K562 (cell line): ENCODE results near the gene ARRB2. TPM values are rescaled to one million over a fixed set of nuclear protein-coding genes. Genes with fewer than 3 reads are reported as not detected.

Source experiments
- ATAC-seq: fragments of 200-7000 bp; cut with Tn5 transposase; 3 replicates; pipeline ENCODE4 v1.9.1; 2020; ENCODE audit warnings: moderate library complexity
- BruUV-seq: library from RNA; stranded (reverse); fragments of 400-500 nt; replicated peaks from 2 replicates; lab custom pipeline; 2021; lab: Mats Ljungman, UMichigan
- CTCF ChIA-PET: fragments of 300-600 bp; formaldehyde crosslinking; extraction: SDS; loops from one replicate; lab custom pipeline; 2021; ENCODE audit warnings: low intra/inter-chr PET ratio; lab: Yijun Ruan, JAX
- POLR2A ChIA-PET: fragments of 300-600, 350-650 bp; sonication (Branson Sonifier 250); formaldehyde crosslinking; extraction: SDS; loops from one replicate; lab custom pipeline; 2021; ENCODE audit warnings: antibody characterized with exemption, inconsistent platforms; lab: Yijun Ruan, JAX
- DNase-seq, 4 experiments: peaks; one replicate each; pipeline versions ENCODE4 v3.0.0 to v3.0.0-alpha.2; 2011 to 2018; ENCODE audit warnings: low spot score in 3 of 4, mixed read lengths in 3 of 4; ENCODE audit errors: extremely low read depth in 1 of 4
- FAIRE-seq: peaks from 2 replicates; lab custom pipeline; 2011; peaks lifted over from hg19 to GRCh38; lab: Jason Lieb, UNC
- H2AFZ ChIP-seq: 2 replicates; pipeline ENCODE4 v1.6.0; 2011; ENCODE audit warnings: low read depth, low read length, control low read depth, inconsistent platforms
- H3K27ac ChIP-seq: fragments of 200-600 bp; 3 replicates; pipeline ENCODE4 v1.8.0; 2011; ENCODE audit warnings: low read depth, mild to moderate bottlenecking, control low read depth, inconsistent platforms, low read length, moderate library complexity, mixed read lengths; ENCODE audit errors: extremely low read depth
- H3K27me3 ChIP-seq, 2 experiments: fragments of 300-600 bp in 1 of 2; 2 replicates in 1 of 2; 3 replicates in 1 of 2; pipeline versions ENCODE4 v1.6.0 to v1.8.0; 2011; ENCODE audit warnings: inconsistent platforms in 2 of 2, low read length in 2 of 2, mild to moderate bottlenecking in 1 of 2, mixed read lengths in 1 of 2, moderate library complexity in 1 of 2; ENCODE audit not compliant: control insufficient read depth in 2 of 2, insufficient read depth in 2 of 2
- H3K36me3 ChIP-seq: fragments of 300-600 bp; 3 replicates; pipeline ENCODE4 v1.8.0; 2011; ENCODE audit warnings: mild to moderate bottlenecking, low read length, inconsistent platforms; ENCODE audit not compliant: control insufficient read depth, insufficient read depth
- H3K4me1 ChIP-seq, 2 experiments: fragments of 200-600 bp in 1 of 2; replicated peaks in 1 of 2; 2 replicates in 1 of 2; 3 replicates in 1 of 2; pipeline versions ENCODE4 v1.5.1 to v1.8.0; 2011; ENCODE audit warnings: inconsistent platforms in 2 of 2, low read length in 2 of 2, mild to moderate bottlenecking in 1 of 2, mixed read lengths in 1 of 2, moderate library complexity in 1 of 2; ENCODE audit not compliant: control insufficient read depth in 2 of 2, insufficient read depth in 2 of 2
- H3K4me2 ChIP-seq: 2 replicates; pipeline ENCODE4 v1.6.1; 2011; ENCODE audit warnings: low read length, control low read depth, inconsistent platforms, mixed read lengths; ENCODE audit not compliant: insufficient read depth
- H3K4me3 ChIP-seq: fragments of 200-600 bp; sonication (generic), shearing (Covaris generic); 2 replicates; pipeline ENCODE4 v1.5.1; 2016; ENCODE audit warnings: control low read depth, inconsistent platforms
- H3K79me2 ChIP-seq: fragments of 200-600 bp; 3 replicates; pipeline ENCODE4 v1.8.0; 2011; ENCODE audit warnings: low read length, inconsistent platforms; ENCODE audit not compliant: control insufficient read depth, insufficient read depth
- H3K9ac ChIP-seq, 2 experiments: 2 replicates each; pipeline versions ENCODE4 v1.6.0 to v1.6.1; 2011; ENCODE audit warnings: low read depth in 2 of 2, low read length in 2 of 2, control low read depth in 1 of 2, inconsistent platforms in 1 of 2, mild to moderate bottlenecking in 1 of 2, mixed read lengths in 1 of 2; ENCODE audit not compliant: insufficient read depth in 1 of 2
- H3K9me1 ChIP-seq: one replicate; pipeline ENCODE4 v1.6.0; 2011; ENCODE audit warnings: inconsistent platforms, mild to moderate bottlenecking, low read length, moderate library complexity; ENCODE audit not compliant: control insufficient read depth, insufficient read depth
- H3K9me3 ChIP-seq: replicated peaks from 2 replicates; pipeline ENCODE4 v1.5.1; 2011; ENCODE audit warnings: low read depth, low read length, inconsistent platforms; ENCODE audit not compliant: control insufficient read depth, insufficient read depth
- H4K20me1 ChIP-seq: replicated peaks from 2 replicates; pipeline ENCODE4 v1.6.1; 2011; ENCODE audit warnings: low read length, inconsistent platforms, mixed read lengths; ENCODE audit not compliant: control insufficient read depth, insufficient read depth
- HMG20A ChIP-seq: fragments of 450-650 bp; formaldehyde crosslinking; conservative IDR thresholded peaks from 2 replicates; pipeline ENCODE4 v1.4.0; 2020; ENCODE audit warnings: mild to moderate bottlenecking, mixed read lengths
- MTA1 ChIP-seq: fragments of 450-650 bp; IDR thresholded peaks from 2 replicates; pipeline ENCODE4 v1.6.1; 2017; ENCODE audit warnings: borderline replicate concordance
- POLR2G ChIP-seq: fragments of 200-400 bp; formaldehyde crosslinking; IDR thresholded peaks from 2 replicates; pipeline ENCODE4 v1.6.1; 2017; ENCODE audit warnings: low read depth, mild to moderate bottlenecking, antibody characterized with exemption, low read length, moderate library complexity
- WGBS: fragments of 100-300 bp; shearing (Covaris generic); methylation state at CpG from one replicate; pipeline ENCODE4 v1.1.6; 2016; ENCODE audit warnings: low coverage, mixed read lengths; ENCODE audit not compliant: insufficient coverage; ENCODE audit errors: missing lambda C conversion rate; 5-methylcytosine and 5-hydroxymethylcytosine counted together
- in situ Hi-C: fragments of 300-500 bp; cut with MboI; formaldehyde crosslinking; loops from 4 replicates; pipeline ENCODE4 v1.15.0; 2018; ENCODE audit warnings: inconsistent platforms, mixed read lengths
- intact Hi-C: fragments of 100-400 bp; cut with micrococcal nuclease; formaldehyde crosslinking; loops from 2 replicates; pipeline ENCODE4 v1.14.2; 2022
- polyA plus RNA-seq, 8 experiments: library from polyadenylated mRNA; depleted of rRNA in 4 of 8; stranded (reverse) in 5 of 8; unstranded in 3 of 8; fragments of >200 nt; fragmentation: Nextera tagmentation in 2 of 8; fragmentation: Illumina TruSeq in 1 of 8; extraction: Ambion mirVana in 2 of 8; extraction: Trizol in 1 of 8; gene quantifications; 2 replicates each; pipeline versions ENCODE4 v1.2.1 to v1.2.3, GENCODE V29; 2011 to 2014; ENCODE audit warnings: inconsistent platforms in 1 of 8, missing spikeins in 1 of 8
- total RNA-seq, 7 experiments: library from RNA; depleted of rRNA in 6 of 7; stranded (reverse); fragments of >200 nt in 6 of 7; fragmentation: Illumina TruSeq in 2 of 7; extraction: Trizol in 2 of 7; gene quantifications; 2 replicates each; pipeline versions ENCODE4 v1.2.1 to v1.2.3, GENCODE V29; 2011 to 2021; ENCODE audit warnings: low replicate concordance in 1 of 7
- TF ChIP-seq, protein P1 (sequence below), 2 experiments: fragments of 200-800 bp in 1 of 2; sonication (Bioruptor generic) in 1 of 2; sonication (generic) in 1 of 2; formaldehyde crosslinking in 1 of 2; IDR thresholded peaks in 1 of 2; conservative IDR thresholded peaks in 1 of 2; 2 replicates each; pipeline versions ENCODE4 v1.5.0 to v1.6.1; 2016 to 2020; ENCODE audit warnings: missing compliant biosample characterization in 1 of 2, missing genetic modification characterization in 1 of 2, missing genetic modification reagents in 1 of 2
- TF ChIP-seq, protein P2 (sequence below): fragments of 450-650 bp; IDR thresholded peaks from 2 replicates; pipeline ENCODE4 v1.6.1; 2014; ENCODE audit warnings: low read depth, mild to moderate bottlenecking, moderate library complexity, borderline replicate concordance
- TF ChIP-seq, protein P3 (sequence below): sonication (generic); formaldehyde crosslinking; IDR thresholded peaks from 2 replicates; pipeline ENCODE4 v1.8.0; 2022; ENCODE audit warnings: missing genetic modification reagents, mild to moderate bottlenecking, borderline replicate concordance
- TF ChIP-seq, protein P4 (sequence below): fragments of 200-800 bp; sonication (Bioruptor generic); IDR thresholded peaks from 2 replicates; pipeline ENCODE4 v1.6.1; 2017; ENCODE audit warnings: missing genetic modification characterization, missing compliant biosample characterization
- TF ChIP-seq, protein P5 (sequence below): fragments of 200-800 bp; sonication (Bioruptor generic); IDR thresholded peaks from 2 replicates; pipeline ENCODE4 v1.6.1; 2016; ENCODE audit warnings: missing genetic modification characterization, missing compliant biosample characterization

The ARRB2 gene
- total and polyA plus RNA-seq, 9 of the 15 experiments (the other 6 are each of a cell fraction or from before 2014, with no cell fraction given): 0.79 to 15.3 (median 8.8) TPM

DNA sequence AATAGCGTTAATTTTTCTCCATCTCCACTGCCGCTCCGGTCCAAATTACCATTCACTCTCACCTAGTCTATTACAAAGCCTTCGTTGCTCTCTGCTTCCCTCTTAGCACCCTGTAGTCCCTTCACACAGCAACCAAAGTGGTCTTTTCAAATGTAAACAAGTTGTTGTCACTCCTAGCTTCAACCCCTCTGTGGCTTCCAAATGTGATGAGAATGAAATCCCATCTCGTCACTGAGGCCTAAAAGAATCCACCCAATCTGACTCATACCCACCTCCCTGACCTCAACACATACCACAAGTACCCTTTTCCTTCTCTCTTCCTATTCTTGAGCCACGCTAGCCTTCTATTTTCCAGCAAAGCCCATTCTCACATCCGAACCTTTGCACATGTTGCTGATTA lies 4.3 kb upstream of the ARRB2 start:
- no peak overlapping the region for H2AFZ ChIP-seq
- peaks cover 15 to 21% of the 10 kb centered on the region in 2 experiments; a peak in 4 of 5 replicates for H3K4me1 ChIP-seq
- no peaks in the 10 kb centered on the region for H3K9me3 ChIP-seq
- H3K9ac ChIP-seq: no peak overlapping the region
- peaks cover 11% of the 10 kb centered on the region; the same call in 2 of the 3 replicates for H3K36me3 ChIP-seq
- H3K4me2 ChIP-seq: no peak overlapping the region
- in situ Hi-C loops: no loop called here
- H3K79me2 ChIP-seq: peaks cover 39% of the 10 kb centered on the region
- H4K20me1 ChIP-seq: 0 out of 2 replicates have a peak, but pooled peaks cover 5% of the 10 kb centered on the region
- CTCF ChIA-PET: no interaction called here
- H3K9me1 ChIP-seq: peaks cover 4% of the 10 kb centered on the region
- no peak for FAIRE-seq
- intact Hi-C loops: loop anchor here (10.0 kb wide), 1 partner anchor 141 kb away; the partner anchor contains the start of gene GGT6
- no peak overlapping the region for H3K27ac ChIP-seq
- 82% methylated on average over 7 of the region's 7 CpGs for WGBS
- H3K4me3 ChIP-seq: no peak overlapping the region
- ATAC-seq: no peak
- H3K27me3 ChIP-seq: no peaks in the 10 kb centered on the region
- BruUV-seq: no TSS peak
- no peak for DNase-seq
- POLR2A ChIA-PET: interaction anchor here (0.7 kb wide), 1 partner anchor 16 kb away, joined by 4 read pairs; no protein-coding TSS in a partner anchor
- no peak for TF ChIP-seq MTA1
- TF ChIP-seq POLR2G: no peak
- TF ChIP-seq, protein P1, sequence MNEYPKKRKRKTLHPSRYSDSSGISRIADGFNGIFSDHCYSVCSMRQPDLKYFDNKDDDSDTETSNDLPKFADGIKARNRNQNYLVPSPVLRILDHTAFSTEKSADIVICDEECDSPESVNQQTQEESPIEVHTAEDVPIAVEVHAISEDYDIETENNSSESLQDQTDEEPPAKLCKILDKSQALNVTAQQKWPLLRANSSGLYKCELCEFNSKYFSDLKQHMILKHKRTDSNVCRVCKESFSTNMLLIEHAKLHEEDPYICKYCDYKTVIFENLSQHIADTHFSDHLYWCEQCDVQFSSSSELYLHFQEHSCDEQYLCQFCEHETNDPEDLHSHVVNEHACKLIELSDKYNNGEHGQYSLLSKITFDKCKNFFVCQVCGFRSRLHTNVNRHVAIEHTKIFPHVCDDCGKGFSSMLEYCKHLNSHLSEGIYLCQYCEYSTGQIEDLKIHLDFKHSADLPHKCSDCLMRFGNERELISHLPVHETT (CRISPR knock-in tag; conservative IDR thresholded peaks at IDR 0.05 in 1 of 2, IDR thresholded peaks at IDR 0.05 in 1 of 2): no peak
- TF ChIP-seq, protein P2, sequence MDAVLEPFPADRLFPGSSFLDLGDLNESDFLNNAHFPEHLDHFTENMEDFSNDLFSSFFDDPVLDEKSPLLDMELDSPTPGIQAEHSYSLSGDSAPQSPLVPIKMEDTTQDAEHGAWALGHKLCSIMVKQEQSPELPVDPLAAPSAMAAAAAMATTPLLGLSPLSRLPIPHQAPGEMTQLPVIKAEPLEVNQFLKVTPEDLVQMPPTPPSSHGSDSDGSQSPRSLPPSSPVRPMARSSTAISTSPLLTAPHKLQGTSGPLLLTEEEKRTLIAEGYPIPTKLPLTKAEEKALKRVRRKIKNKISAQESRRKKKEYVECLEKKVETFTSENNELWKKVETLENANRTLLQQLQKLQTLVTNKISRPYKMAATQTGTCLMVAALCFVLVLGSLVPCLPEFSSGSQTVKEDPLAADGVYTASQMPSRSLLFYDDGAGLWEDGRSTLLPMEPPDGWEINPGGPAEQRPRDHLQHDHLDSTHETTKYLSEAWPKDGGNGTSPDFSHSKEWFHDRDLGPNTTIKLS: no peak
- TF ChIP-seq HMG20A (CRISPR knock-in tag): no peak
- TF ChIP-seq, protein P3, sequence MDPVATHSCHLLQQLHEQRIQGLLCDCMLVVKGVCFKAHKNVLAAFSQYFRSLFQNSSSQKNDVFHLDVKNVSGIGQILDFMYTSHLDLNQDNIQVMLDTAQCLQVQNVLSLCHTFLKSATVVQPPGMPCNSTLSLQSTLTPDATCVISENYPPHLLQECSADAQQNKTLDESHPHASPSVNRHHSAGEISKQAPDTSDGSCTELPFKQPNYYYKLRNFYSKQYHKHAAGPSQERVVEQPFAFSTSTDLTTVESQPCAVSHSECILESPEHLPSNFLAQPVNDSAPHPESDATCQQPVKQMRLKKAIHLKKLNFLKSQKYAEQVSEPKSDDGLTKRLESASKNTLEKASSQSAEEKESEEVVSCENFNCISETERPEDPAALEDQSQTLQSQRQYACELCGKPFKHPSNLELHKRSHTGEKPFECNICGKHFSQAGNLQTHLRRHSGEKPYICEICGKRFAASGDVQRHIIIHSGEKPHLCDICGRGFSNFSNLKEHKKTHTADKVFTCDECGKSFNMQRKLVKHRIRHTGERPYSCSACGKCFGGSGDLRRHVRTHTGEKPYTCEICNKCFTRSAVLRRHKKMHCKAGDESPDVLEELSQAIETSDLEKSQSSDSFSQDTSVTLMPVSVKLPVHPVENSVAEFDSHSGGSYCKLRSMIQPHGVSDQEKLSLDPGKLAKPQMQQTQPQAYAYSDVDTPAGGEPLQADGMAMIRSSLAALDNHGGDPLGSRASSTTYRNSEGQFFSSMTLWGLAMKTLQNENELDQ (CRISPR knock-in tag): no peak
- TF ChIP-seq, protein P4, sequence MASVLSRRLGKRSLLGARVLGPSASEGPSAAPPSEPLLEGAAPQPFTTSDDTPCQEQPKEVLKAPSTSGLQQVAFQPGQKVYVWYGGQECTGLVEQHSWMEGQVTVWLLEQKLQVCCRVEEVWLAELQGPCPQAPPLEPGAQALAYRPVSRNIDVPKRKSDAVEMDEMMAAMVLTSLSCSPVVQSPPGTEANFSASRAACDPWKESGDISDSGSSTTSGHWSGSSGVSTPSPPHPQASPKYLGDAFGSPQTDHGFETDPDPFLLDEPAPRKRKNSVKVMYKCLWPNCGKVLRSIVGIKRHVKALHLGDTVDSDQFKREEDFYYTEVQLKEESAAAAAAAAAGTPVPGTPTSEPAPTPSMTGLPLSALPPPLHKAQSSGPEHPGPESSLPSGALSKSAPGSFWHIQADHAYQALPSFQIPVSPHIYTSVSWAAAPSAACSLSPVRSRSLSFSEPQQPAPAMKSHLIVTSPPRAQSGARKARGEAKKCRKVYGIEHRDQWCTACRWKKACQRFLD (CRISPR knock-in tag): no peak
- TF ChIP-seq, protein P5, sequence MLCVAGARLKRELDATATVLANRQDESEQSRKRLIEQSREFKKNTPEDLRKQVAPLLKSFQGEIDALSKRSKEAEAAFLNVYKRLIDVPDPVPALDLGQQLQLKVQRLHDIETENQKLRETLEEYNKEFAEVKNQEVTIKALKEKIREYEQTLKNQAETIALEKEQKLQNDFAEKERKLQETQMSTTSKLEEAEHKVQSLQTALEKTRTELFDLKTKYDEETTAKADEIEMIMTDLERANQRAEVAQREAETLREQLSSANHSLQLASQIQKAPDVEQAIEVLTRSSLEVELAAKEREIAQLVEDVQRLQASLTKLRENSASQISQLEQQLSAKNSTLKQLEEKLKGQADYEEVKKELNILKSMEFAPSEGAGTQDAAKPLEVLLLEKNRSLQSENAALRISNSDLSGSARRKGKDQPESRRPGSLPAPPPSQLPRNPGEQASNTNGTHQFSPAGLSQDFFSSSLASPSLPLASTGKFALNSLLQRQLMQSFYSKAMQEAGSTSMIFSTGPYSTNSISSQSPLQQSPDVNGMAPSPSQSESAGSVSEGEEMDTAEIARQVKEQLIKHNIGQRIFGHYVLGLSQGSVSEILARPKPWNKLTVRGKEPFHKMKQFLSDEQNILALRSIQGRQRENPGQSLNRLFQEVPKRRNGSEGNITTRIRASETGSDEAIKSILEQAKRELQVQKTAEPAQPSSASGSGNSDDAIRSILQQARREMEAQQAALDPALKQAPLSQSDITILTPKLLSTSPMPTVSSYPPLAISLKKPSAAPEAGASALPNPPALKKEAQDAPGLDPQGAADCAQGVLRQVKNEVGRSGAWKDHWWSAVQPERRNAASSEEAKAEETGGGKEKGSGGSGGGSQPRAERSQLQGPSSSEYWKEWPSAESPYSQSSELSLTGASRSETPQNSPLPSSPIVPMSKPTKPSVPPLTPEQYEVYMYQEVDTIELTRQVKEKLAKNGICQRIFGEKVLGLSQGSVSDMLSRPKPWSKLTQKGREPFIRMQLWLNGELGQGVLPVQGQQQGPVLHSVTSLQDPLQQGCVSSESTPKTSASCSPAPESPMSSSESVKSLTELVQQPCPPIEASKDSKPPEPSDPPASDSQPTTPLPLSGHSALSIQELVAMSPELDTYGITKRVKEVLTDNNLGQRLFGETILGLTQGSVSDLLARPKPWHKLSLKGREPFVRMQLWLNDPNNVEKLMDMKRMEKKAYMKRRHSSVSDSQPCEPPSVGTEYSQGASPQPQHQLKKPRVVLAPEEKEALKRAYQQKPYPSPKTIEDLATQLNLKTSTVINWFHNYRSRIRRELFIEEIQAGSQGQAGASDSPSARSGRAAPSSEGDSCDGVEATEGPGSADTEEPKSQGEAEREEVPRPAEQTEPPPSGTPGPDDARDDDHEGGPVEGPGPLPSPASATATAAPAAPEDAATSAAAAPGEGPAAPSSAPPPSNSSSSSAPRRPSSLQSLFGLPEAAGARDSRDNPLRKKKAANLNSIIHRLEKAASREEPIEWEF (CRISPR knock-in tag): no peak
